PC-3 (cell line): ENCODE results near the gene HIVEP3. TPM values are rescaled to one million over a fixed set of nuclear protein-coding genes. Genes with fewer than 3 reads are reported as not detected.

ENCODE experiments used
- ATAC-seq: fragments of 200-7000 bp; cut with Tn5 transposase; 2 replicates; pipeline ENCODE4 v1.9.1; 2020; ENCODE audit warnings: mild to moderate bottlenecking, moderate library complexity
- BruUV-seq: library from RNA; stranded (reverse); fragments of 400-500 nt; replicated peaks from 2 replicates; lab custom pipeline; 2021; lab: Mats Ljungman, UMichigan
- CTCF ChIA-PET: fragments of 300-600 bp; sonication (Branson Sonifier 250); formaldehyde crosslinking; loops from one replicate; lab custom pipeline; 2022; ENCODE audit warnings: antibody characterized with exemption; lab: Charles Lee
- POLR2A ChIA-PET: fragments of 300-600 bp; sonication (Branson Sonifier 250); formaldehyde crosslinking; loops from one replicate; lab custom pipeline; 2022; ENCODE audit warnings: antibody characterized with exemption; ENCODE audit not compliant: unreplicated experiment; lab: Charles Lee
- DNase-seq: peaks from one replicate; pipeline ENCODE4 v3.0.0-alpha.2; 2015
- H2AFZ ChIP-seq: fragments of 300-600 bp; sonication (generic); 2 replicates; pipeline ENCODE4 v1.6.0; 2016; ENCODE audit warnings: antibody characterized with exemption, low read length
- H3F3A ChIP-seq: fragments of 300-600 bp; sonication (generic); one replicate; pipeline ENCODE4 v1.6.0; 2017; ENCODE audit warnings: antibody characterized with exemption, low read length, control low read depth, mild to moderate bottlenecking; ENCODE audit not compliant: unreplicated experiment
- H3K27ac ChIP-seq: fragments of 300-600 bp; sonication (generic); 2 replicates; pipeline ENCODE4 v1.5.1; 2016; ENCODE audit warnings: mild to moderate bottlenecking, low read length
- H3K27me3 ChIP-seq: fragments of 300-600 bp; sonication (generic); 2 replicates; pipeline ENCODE4 v1.6.1; 2016; ENCODE audit warnings: low read length, mixed read lengths
- H3K36me3 ChIP-seq: fragments of 300-600 bp; sonication (generic); 2 replicates; pipeline ENCODE4 v1.6.1; 2016; ENCODE audit warnings: low read depth, mixed run types, low read length, mixed read lengths
- H3K4me1 ChIP-seq: fragments of 300-600 bp; sonication (generic); 2 replicates; pipeline ENCODE4 v1.5.1; 2016; ENCODE audit warnings: low read length; ENCODE audit not compliant: insufficient read depth
- H3K4me2 ChIP-seq: fragments of 300-600 bp; sonication (generic); 2 replicates; pipeline ENCODE4 v1.6.0; 2016; ENCODE audit warnings: low read length
- H3K4me3 ChIP-seq: fragments of 300-600 bp; sonication (generic); 2 replicates; pipeline ENCODE4 v1.5.1; 2016; ENCODE audit warnings: mild to moderate bottlenecking, low read length, mixed read lengths
- H3K79me2 ChIP-seq: fragments of 300-600 bp; sonication (generic); 2 replicates; pipeline ENCODE4 v1.6.1; 2017; ENCODE audit warnings: low read length, mixed read lengths
- H3K9ac ChIP-seq: fragments of 300-600 bp; sonication (generic); 2 replicates; pipeline ENCODE4 v1.6.0; 2016; ENCODE audit warnings: mild to moderate bottlenecking, low read length
- H3K9me2 ChIP-seq: fragments of 300-600 bp; sonication (generic); replicated peaks from 2 replicates; pipeline ENCODE4 v1.6.1; 2016; ENCODE audit warnings: mixed run types, low read length, mixed read lengths
- H3K9me3 ChIP-seq: fragments of 300-600 bp; sonication (generic); 2 replicates; pipeline ENCODE4 v1.6.1; 2016; ENCODE audit warnings: low read length, mixed read lengths
- H4K20me1 ChIP-seq: fragments of 300-600 bp; sonication (generic); 2 replicates; pipeline ENCODE4 v1.6.1; 2016; ENCODE audit warnings: low read length, mixed read lengths
- CTCF ChIP-seq: fragments of 300-600 bp; sonication (generic); conservative IDR thresholded peaks from 2 replicates; pipeline ENCODE4 v1.5.1; 2017; ENCODE audit warnings: antibody characterized with exemption, low read depth, mild to moderate bottlenecking, low read length
- EZH2 ChIP-seq: fragments of 300-600 bp; sonication (generic); IDR thresholded peaks from one replicate; pipeline ENCODE4 v1.6.1; 2017; ENCODE audit warnings: antibody characterized with exemption, mild to moderate bottlenecking, low read length; ENCODE audit not compliant: unreplicated experiment
- EZH2phosphoT487 ChIP-seq: fragments of 300-600 bp; sonication (generic); IDR thresholded peaks from 2 replicates; pipeline ENCODE4 v1.6.1; 2018; ENCODE audit warnings: mild to moderate bottlenecking, antibody characterized with exemption, low read length, borderline replicate concordance
- intact Hi-C: fragments of 100-400 bp; cut with micrococcal nuclease; formaldehyde crosslinking; loops from 2 replicates; pipeline ENCODE4 v1.9.0; 2023
- total RNA-seq: library from RNA; depleted of rRNA; stranded (reverse); fragments of >200 nt; gene quantifications from 2 replicates; pipeline ENCODE4 v1.2.3, GENCODE V29; 2014

Gene HIVEP3
- total RNA-seq, 1 experiment from 2014 or later = 9.8 TPM

GRCh38 chr1:41673806-41674205 is 244.9 kb downstream of the HIVEP3 start:
- BruUV-seq = no TSS peak
- no peaks in the 10 kb centered on the region for H3K9me2 ChIP-seq
- H3K4me3 ChIP-seq = no peak overlapping the region
- H3K4me1 ChIP-seq = peaks cover 39% of the 10 kb centered on the region
- no peaks in the 10 kb centered on the region for H3K79me2 ChIP-seq
- no peaks in the 10 kb centered on the region for H4K20me1 ChIP-seq
- H2AFZ ChIP-seq = no peak overlapping the region
- H3K9ac ChIP-seq = no peak overlapping the region
- H3K36me3 ChIP-seq = no peaks in the 10 kb centered on the region
- no peaks in the 10 kb centered on the region for H3K9me3 ChIP-seq
- ChIA-PET POLR2A (no interaction called here), CTCF (no interaction called here)
- H3K4me2 ChIP-seq = no peak overlapping the region
- H3K27me3 ChIP-seq = no peaks in the 10 kb centered on the region
- DNase-seq (no peak), ATAC-seq (no peak)
- no peak for TF ChIP-seq EZH2
- no peak for TF ChIP-seq EZH2phosphoT487
- TF ChIP-seq CTCF = no peak
- intact Hi-C loops = no loop called here
- no peaks in the 10 kb centered on the region for H3F3A ChIP-seq
- no peak overlapping the region for H3K27ac ChIP-seq

- ATAC-seq = no peak
- Histone ChIP-seq H3K4me2 (no peak overlapping the region), H3K27ac (no peak overlapping the region), H2AFZ (no peak overlapping the region), H3K4me1 (peaks cover 43% of the 10 kb centered on the region), H3K9ac (no peak overlapping the region), H3K4me3 (no peak overlapping the region), H3K27me3 (no peaks in the 10 kb centered on the region), H3F3A (no peaks in the 10 kb centered on the region), H4K20me1 (no peaks in the 10 kb centered on the region), H3K36me3 (no peaks in the 10 kb centered on the region), H3K9me2 (no peaks in the 10 kb centered on the region), H3K9me3 (no peaks in the 10 kb centered on the region), H3K79me2 (no peaks in the 10 kb centered on the region)
- ChIA-PET POLR2A (no interaction called here), CTCF (no interaction called here)
- TF ChIP-seq EZH2 = no peak
- no peak for TF ChIP-seq CTCF
- TF ChIP-seq EZH2phosphoT487 = no peak
- BruUV-seq = no TSS peak
- DNase-seq = no peak
- intact Hi-C loops = no loop called here
These were observed 245.3 kb downstream of the HIVEP3 start for GRCh38 chr1:41673378-41673777.

GRCh38 chr1:41672641-41673361 is 245.9 kb downstream of the HIVEP3 start:
- H3K4me3 ChIP-seq = no peak overlapping the region
- BruUV-seq = no TSS peak
- no peaks in the 10 kb centered on the region for H3K27me3 ChIP-seq
- no peaks in the 10 kb centered on the region for H4K20me1 ChIP-seq
- peaks cover 49% of the 10 kb centered on the region for H3K4me1 ChIP-seq
- no peaks in the 10 kb centered on the region for H3K9me3 ChIP-seq
- peak overlapping the region; percentile 17; the same call in 1 of the 2 replicates for H3K27ac ChIP-seq
- no peaks in the 10 kb centered on the region for H3K79me2 ChIP-seq
- POLR2A ChIA-PET = no interaction called here
- ATAC-seq (peak; percentile 6), DNase-seq (no peak)
- peak overlapping the region; percentile 30 for H3K4me2 ChIP-seq
- H2AFZ ChIP-seq = no peak overlapping the region
- no peaks in the 10 kb centered on the region for H3K9me2 ChIP-seq
- H3F3A ChIP-seq = no peaks in the 10 kb centered on the region
- TF ChIP-seq EZH2 (no peak), CTCF (no peak), EZH2phosphoT487 (no peak)
- no peak overlapping the region for H3K9ac ChIP-seq
- CTCF ChIA-PET = no interaction called here
- intact Hi-C loops = no loop called here
- H3K36me3 ChIP-seq = no peaks in the 10 kb centered on the region
